Measurements from ENCODE around the gene BIRC5.
"Not testable (repeated sequence)": the region's sequence is repeated elsewhere in the genome, so short reads cannot be mapped to it uniquely, and the experiment has no call there.

The BIRC5 gene

DNA sequence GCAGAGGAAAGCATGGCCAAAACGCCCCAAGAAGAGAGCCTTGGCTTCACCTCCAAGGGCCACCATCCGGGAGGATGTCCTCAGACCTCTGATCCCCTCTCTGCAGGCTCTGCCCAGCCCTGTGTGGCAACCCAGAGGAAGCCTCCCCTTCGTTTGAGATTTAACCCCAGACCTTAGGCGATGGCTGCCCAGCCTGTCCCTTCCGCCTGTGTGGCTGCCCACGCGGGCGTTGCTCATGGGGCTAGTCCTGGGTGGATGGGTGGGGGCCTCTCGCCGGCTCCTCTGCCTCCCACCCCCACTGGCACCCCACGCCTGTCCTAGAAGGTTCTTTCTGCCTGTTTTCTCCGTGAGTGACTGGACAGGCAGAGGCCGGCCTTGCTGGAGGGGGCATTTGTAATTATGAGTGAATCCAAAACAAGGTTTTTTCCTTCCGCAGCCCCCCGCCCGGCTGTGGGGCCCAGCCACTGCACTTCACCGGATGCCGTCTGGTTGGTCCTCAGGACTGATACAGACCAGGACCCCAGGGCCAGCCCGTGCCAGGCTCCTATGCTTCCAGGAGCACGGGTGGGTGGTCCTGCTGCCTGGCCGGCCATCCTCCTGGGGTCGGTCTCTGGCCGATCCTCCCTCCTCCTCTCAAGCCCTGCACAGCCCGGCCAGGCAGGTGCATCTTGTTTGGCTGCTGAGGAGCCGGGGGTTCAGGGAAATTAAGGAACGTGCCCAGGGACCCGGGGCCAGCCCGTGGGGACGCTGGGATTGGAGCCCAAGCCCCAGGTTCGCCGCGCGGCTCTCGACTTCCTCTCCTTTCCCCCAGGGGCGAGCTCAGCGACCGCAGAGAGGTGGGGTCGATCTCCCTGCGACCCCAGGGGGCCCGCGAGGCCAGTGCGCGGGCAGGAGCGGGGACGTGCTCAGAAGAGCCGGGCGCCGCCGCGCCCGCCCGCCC lies 17.2 kb downstream of the BIRC5 start, which contains the start of gene TMEM235:
Gene TMEM235 (plus strand): TSS at position 636 of the 940 bp plus-strand sequence. CDS start 393 bp downstream, outside the sequence.
- Histone ChIP-seq H3K27me3 (ENCODE audit: control insufficient read depth, insufficient read depth, low read length) (peaks cover 38% of the 10 kb centered on the region), H3K4me1 (ENCODE audit: control insufficient read depth, insufficient read depth, low read length) (no peaks in the 10 kb centered on the region), H3K36me3 (ENCODE audit: control insufficient read depth, insufficient read depth, low read length) (no peaks in the 10 kb centered on the region), H3K9me3 (ENCODE audit: control insufficient read depth, low read length) (no peaks in the 10 kb centered on the region), H3K4me3 (ENCODE audit: low read length) (no peak within 1 kb of the TSS), H3K9ac (ENCODE audit: low read length) (no peak within 1 kb of the TSS)

DNA sequence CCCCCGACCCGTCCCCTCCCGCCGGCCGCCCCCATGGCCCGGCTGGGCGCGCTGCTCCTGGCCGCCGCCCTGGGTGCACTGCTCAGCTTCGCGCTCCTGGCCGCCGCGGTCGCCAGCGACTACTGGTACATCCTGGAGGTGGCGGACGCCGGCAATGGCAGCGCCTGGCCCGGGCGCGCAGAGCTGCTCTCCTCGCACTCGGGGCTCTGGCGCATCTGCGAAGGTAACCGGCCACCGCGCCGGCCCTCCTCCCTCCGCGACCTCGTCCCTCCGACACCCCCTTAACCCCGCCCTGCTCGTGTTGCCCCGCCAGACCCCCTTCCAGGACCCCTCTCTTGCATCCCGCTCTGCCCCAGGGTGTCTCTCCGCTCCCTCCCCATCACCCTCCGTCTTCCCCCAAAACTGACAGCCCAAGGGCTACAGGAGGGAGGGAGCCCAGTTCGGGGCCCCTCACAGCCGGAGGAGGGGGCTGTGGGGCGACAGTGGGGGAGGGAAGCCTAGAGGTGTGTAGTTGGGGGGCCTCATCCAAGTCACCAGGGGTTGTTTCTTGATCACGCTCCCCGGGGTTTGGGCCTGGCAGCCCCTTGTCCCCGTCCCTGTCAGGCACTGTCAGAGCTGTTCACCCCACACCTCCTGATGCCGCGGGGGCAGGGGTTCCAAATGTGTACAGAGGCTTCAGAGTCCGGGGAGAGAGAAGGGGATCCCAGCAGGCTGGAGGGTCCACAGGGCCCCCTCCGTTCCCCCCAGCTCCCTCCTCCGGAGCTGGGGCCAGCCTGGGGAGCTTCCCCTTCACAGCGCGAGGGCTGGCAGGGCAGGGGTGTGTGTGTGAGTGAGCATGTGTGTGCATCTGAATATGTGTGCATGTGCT lies 18.2 kb downstream of the BIRC5 start:
- no peak overlapping the region for H3K9ac ChIP-seq (ENCODE audit: low read length)
- H3K4me3 ChIP-seq (ENCODE audit: low read length), result no peak overlapping the region
- H3K36me3 ChIP-seq (ENCODE audit: control insufficient read depth, insufficient read depth, low read length), result no peaks in the 10 kb centered on the region
- H3K4me1 ChIP-seq (ENCODE audit: control insufficient read depth, insufficient read depth, low read length), result no peaks in the 10 kb centered on the region
- H3K27me3 ChIP-seq (ENCODE audit: control insufficient read depth, insufficient read depth, low read length), result peaks cover 38% of the 10 kb centered on the region
- H3K9me3 ChIP-seq (ENCODE audit: control insufficient read depth, low read length), result no peaks in the 10 kb centered on the region

DNA sequence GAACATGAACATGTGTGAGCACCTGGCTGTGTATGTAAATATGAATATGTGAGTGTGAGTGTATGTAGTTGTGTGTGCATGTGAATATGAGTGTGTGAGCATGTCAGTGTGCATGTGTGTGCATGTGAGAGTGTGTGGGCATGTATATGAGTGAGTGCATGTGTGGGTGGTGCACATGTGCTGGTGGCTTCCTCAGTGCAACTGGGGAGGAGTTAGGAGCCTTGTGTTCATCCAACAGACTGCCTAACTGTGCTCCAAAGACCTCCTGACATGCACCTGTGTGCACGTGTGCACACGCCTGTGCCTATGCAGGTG lies 18.8 kb downstream of the BIRC5 start:
- peaks cover 33% of the 10 kb centered on the region for H3K27me3 ChIP-seq (ENCODE audit: control insufficient read depth, insufficient read depth, low read length)
- H3K4me1 ChIP-seq (ENCODE audit: control insufficient read depth, insufficient read depth, low read length), result no peaks in the 10 kb centered on the region
- no peaks in the 10 kb centered on the region for H3K9me3 ChIP-seq (ENCODE audit: control insufficient read depth, low read length)
- H3K4me3 ChIP-seq (ENCODE audit: low read length), result no peak overlapping the region
- H3K36me3 ChIP-seq (ENCODE audit: control insufficient read depth, insufficient read depth, low read length), result no peaks in the 10 kb centered on the region
- H3K9ac ChIP-seq (ENCODE audit: low read length), result no peak overlapping the region

DNA sequence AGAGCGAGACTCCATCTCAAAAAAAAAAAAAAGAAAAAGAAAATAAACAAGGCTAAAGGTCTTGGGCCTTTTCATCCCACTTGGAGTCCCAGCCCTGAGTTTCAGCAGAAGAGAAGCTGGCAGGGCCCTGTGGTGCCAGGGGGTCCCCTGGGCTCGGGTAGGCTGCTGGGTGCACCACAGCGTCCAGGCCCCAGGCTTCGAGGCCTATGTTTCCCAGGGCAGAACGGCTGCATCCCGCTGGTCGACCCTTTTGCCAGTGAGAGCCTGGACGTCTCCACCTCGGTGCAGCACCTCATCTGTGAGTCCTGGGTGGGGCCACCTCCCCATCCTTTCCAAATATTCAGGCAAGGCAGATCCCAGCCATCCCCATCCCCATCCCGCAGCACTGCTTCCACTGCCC lies 19.6 kb downstream of the BIRC5 start:
- H3K36me3 ChIP-seq (ENCODE audit: control insufficient read depth, insufficient read depth, low read length), result no peaks in the 10 kb centered on the region
- peaks cover 33% of the 10 kb centered on the region for H3K27me3 ChIP-seq (ENCODE audit: control insufficient read depth, insufficient read depth, low read length)
- no peaks in the 10 kb centered on the region for H3K9me3 ChIP-seq (ENCODE audit: control insufficient read depth, low read length)
- H3K4me1 ChIP-seq (ENCODE audit: control insufficient read depth, insufficient read depth, low read length), result no peaks in the 10 kb centered on the region
- no peak overlapping the region for H3K9ac ChIP-seq (ENCODE audit: low read length)
- H3K4me3 ChIP-seq (ENCODE audit: low read length), result no peak overlapping the region

DNA sequence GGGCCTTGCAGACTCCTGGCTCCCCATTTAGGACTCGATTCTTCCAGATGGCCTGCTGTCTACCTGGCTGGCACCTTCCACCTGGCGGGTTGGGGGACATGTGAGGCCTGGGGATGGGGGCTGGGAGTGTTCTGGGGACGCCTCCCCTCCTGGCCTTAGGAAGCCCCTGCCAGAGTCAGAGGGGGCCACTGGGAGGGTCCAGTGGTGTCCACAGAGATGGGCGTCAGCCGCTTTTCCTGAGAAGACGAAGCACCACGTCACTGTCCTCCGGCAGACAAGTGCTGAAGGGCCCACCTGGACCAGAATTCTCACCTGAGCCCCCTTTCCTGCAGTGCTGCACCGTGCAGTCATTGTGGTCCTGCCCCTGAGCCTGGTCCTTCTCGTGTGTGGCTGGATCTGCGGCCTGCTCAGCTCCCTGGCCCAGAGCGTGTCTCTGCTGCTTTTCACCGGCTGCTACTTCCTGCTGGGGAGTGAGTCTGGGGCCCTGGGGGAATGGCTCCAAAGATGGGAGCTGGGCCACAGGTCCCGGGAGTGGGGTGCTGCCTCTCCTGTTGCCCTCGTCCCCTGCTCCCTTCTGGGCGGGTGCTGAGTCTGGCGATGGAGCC lies 20.3 kb downstream of the BIRC5 start:
- H3K27me3 ChIP-seq (ENCODE audit: control insufficient read depth, insufficient read depth, low read length), result peaks cover 33% of the 10 kb centered on the region
- H3K4me3 ChIP-seq (ENCODE audit: low read length), result no peak overlapping the region
- H3K36me3 ChIP-seq (ENCODE audit: control insufficient read depth, insufficient read depth, low read length), result no peaks in the 10 kb centered on the region
- H3K9me3 ChIP-seq (ENCODE audit: control insufficient read depth, low read length), result no peaks in the 10 kb centered on the region
- H3K4me1 ChIP-seq (ENCODE audit: control insufficient read depth, insufficient read depth, low read length), result no peaks in the 10 kb centered on the region
- H3K9ac ChIP-seq (ENCODE audit: low read length), result no peak overlapping the region

DNA sequence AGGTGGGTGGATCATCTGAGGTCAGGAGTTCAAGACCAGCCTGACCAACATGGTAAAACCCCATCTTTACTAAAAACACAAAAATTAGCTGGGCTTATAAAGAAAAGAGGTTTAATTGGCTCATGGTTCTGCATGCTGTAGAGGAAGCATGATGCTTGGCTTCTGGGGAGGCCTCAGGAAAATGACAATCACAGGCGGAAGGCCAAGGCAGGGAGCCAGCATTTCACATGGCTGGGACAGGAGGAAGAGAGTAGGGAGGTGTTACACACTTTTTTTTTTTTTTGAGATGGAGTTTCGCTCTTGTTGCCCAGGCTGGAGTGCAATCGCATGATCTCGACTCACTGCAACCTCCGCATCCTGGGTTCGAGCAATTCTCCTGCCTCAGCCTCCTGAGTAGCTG lies 21.0 kb downstream of the BIRC5 start:
- not testable (repeated sequence) for H3K36me3 ChIP-seq (ENCODE audit: control insufficient read depth, insufficient read depth, low read length); H3K4me3 ChIP-seq (ENCODE audit: low read length); H3K9me3 ChIP-seq (ENCODE audit: control insufficient read depth, low read length); H3K9ac ChIP-seq (ENCODE audit: low read length); H3K4me1 ChIP-seq (ENCODE audit: control insufficient read depth, insufficient read depth, low read length)
- H3K27me3 ChIP-seq (ENCODE audit: control insufficient read depth, insufficient read depth, low read length), result peaks cover 31% of the 10 kb centered on the region

DNA sequence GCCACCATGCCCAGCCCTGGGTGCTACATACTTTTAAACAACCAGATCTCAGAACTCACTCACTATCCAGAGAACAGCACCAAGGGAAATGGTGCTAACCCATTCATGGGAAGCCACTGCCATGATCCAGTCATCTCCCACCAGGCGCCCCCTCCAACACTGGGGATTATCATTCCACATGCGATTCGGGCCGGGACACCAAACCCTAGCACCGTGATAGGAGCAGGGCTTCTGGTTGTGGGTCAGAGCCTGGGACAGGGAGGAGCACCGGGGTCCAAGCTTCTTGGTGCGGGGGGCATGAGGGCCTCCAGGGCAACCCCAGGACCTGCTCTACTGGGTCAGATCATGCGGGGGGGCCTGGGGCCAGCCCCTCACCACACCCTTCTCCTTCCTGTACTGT lies 21.8 kb downstream of the BIRC5 start:
- Histone ChIP-seq H3K4me3 (ENCODE audit: low read length) (no peak overlapping the region), H3K36me3 (ENCODE audit: control insufficient read depth, insufficient read depth, low read length) (no peaks in the 10 kb centered on the region), H3K9me3 (ENCODE audit: control insufficient read depth, low read length) (no peaks in the 10 kb centered on the region), H3K4me1 (ENCODE audit: control insufficient read depth, insufficient read depth, low read length) (no peaks in the 10 kb centered on the region), H3K27me3 (ENCODE audit: control insufficient read depth, insufficient read depth, low read length) (peaks cover 23% of the 10 kb centered on the region), H3K9ac (ENCODE audit: low read length) (no peak overlapping the region)

DNA sequence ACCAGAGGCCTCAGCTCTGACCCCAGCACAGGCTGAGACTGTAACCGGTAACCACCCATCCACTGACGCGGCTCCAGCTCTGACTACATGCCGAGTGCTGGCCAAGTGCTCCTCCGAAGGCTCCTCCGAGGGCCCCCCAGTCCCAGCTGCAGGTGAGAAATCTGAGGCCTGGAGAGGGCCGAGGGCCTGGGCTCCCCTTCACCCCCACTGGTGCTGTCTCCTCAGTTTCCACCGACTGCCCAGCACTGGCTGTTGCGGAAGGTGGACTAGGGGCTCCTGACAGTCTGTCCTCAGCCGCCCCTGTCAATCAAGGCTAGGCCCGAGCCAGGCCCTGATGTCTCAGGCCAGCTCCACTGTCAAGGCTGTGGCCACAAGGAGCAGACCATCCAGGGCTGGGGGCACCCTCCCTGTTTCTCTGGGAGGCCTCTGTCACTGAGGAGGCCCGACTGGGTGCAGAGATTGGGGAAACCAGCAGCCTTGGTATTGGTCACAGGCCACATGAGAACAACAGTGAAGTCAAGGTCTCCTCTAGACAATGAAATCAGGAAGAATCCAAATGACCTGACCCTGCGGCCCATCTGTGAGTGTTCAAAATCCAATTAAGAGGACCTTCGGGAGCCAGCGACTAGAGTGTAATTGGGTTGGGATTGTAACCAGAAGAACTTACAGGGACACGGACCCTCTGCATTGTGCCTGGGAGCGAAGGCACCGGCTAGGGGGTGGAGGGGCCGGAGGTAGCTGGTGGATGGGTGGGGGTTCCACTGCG lies 22.5 kb downstream of the BIRC5 start:
- peaks cover 16% of the 10 kb centered on the region for H3K27me3 ChIP-seq (ENCODE audit: control insufficient read depth, insufficient read depth, low read length)
- H3K9me3 ChIP-seq (ENCODE audit: control insufficient read depth, low read length), result no peaks in the 10 kb centered on the region
- no peak overlapping the region for H3K9ac ChIP-seq (ENCODE audit: low read length)
- H3K4me1 ChIP-seq (ENCODE audit: control insufficient read depth, insufficient read depth, low read length), result no peaks in the 10 kb centered on the region
- no peak overlapping the region for H3K4me3 ChIP-seq (ENCODE audit: low read length)
- H3K36me3 ChIP-seq (ENCODE audit: control insufficient read depth, insufficient read depth, low read length), result no peaks in the 10 kb centered on the region

DNA sequence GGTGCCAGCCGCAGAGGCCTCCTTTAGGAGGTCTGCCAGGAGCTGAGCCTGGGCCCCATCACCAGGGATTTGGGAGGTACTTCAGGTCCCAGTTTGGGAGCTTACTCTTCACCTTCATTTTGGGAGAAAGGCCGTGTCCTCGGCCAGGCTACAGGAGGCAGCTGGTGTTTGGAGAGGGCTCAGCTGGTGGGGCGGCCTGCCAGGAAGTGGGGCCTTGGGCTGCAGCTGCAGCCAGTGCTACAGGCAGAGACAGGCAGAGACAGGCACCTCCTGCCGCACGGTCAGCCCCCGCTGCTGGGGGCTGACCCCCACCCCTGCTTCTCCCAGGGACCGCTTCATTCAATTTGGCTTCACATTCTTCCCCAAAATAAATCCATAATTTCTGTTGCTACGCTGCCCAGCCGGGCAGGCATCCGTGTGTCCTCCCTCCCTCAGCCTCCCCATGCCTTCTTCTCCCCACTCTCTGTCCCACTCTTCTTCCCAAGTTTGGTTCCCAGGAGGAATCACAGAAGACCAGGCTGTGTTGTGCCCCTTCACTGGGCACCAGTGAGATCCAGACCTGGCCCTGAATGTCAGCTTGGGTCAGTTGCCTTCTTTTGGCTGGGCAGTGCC lies 23.5 kb downstream of the BIRC5 start:
- H3K27me3 ChIP-seq (ENCODE audit: control insufficient read depth, insufficient read depth, low read length), result peaks cover 9% of the 10 kb centered on the region
- no peaks in the 10 kb centered on the region for H3K4me1 ChIP-seq (ENCODE audit: control insufficient read depth, insufficient read depth, low read length)
- no peaks in the 10 kb centered on the region for H3K36me3 ChIP-seq (ENCODE audit: control insufficient read depth, insufficient read depth, low read length)
- no peak overlapping the region for H3K9ac ChIP-seq (ENCODE audit: low read length)
- H3K4me3 ChIP-seq (ENCODE audit: low read length), result no peak overlapping the region
- no peaks in the 10 kb centered on the region for H3K9me3 ChIP-seq (ENCODE audit: control insufficient read depth, low read length)

DNA sequence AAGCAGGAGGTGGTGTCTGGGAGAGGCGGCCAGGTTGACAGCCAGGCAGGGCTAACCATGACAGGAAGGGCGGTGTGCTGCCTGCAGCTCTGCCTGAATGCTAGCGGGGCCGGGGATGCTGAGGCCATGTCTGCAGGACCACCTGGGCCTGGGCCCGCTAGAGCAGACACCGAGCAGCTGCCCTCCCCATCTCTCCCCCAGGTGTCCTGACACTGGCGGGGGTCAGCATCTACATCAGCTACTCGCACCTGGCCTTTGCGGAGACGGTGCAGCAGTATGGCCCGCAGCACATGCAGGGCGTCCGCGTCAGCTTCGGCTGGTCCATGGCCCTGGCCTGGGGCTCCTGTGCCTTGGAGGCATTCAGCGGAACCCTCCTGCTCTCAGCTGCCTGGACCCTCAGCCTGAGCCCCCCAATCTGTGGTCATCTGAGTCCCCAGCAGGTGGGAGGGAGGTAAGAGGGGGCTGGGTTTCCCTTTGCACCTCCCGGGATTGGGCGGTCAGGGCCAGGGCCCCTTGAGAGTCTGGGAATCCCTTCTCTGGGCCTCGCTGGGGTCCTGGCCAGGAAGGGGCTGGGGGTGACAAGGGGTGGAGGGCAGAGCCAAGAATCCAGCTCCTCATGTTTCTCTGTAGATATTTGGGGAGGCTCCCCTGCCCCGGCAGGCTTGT lies 24.9 kb downstream of the BIRC5 start:
- no peak overlapping the region for H3K4me3 ChIP-seq (ENCODE audit: low read length)
- no peaks in the 10 kb centered on the region for H3K4me1 ChIP-seq (ENCODE audit: control insufficient read depth, insufficient read depth, low read length)
- H3K27me3 ChIP-seq (ENCODE audit: control insufficient read depth, insufficient read depth, low read length), result peaks cover 2% of the 10 kb centered on the region
- H3K9me3 ChIP-seq (ENCODE audit: control insufficient read depth, low read length), result no peaks in the 10 kb centered on the region
- no peak overlapping the region for H3K9ac ChIP-seq (ENCODE audit: low read length)
- no peaks in the 10 kb centered on the region for H3K36me3 ChIP-seq (ENCODE audit: control insufficient read depth, insufficient read depth, low read length)

DNA sequence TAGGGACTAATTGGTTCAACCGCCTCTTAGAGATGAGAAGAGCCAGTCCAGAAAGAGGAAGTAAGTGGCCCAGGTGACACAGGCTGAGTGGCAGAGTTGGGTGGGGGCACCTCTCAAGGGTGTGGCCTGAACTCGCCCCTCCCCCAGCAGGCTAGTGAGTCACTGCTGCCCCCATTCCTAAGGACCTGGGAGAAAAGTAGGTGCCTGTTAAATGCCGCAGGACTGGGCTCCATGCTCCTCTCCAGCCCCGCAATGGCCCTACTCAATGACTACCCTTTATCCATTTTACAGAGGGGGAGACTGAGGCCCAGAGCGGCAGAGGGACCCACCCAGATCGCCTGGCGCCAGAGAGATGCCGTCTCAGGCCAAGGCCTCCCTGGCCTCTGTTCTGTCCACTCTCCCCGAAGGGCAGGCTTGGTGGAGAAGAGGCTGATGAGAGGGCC lies 25.5 kb downstream of the BIRC5 start:
- H3K36me3 ChIP-seq (ENCODE audit: control insufficient read depth, insufficient read depth, low read length), result no peaks in the 10 kb centered on the region
- no peaks in the 10 kb centered on the region for H3K4me1 ChIP-seq (ENCODE audit: control insufficient read depth, insufficient read depth, low read length)
- H3K4me3 ChIP-seq (ENCODE audit: low read length), result no peak overlapping the region
- no peaks in the 10 kb centered on the region for H3K9me3 ChIP-seq (ENCODE audit: control insufficient read depth, low read length)
- peaks cover under 1% of the 10 kb centered on the region for H3K27me3 ChIP-seq (ENCODE audit: control insufficient read depth, insufficient read depth, low read length)
- no peak overlapping the region for H3K9ac ChIP-seq (ENCODE audit: low read length)

All from mucosa of stomach (tissue), 1 donor.